ENCODE results near the gene USP17L10. TPM values are rescaled to one million over a fixed set of nuclear protein-coding genes. Genes with fewer than 3 reads are reported as not detected.
"Not testable (repeated sequence)": the region's sequence is repeated elsewhere in the genome, so short reads cannot be mapped to it uniquely, and the experiment has no call there.

Gene USP17L10
- total RNA-seq (2021) (not detected in 2 replicates), Bru-seq, nascent RNA (not detected), BruChase-seq, experiment 1, labeled RNA remaining after a 2-hour chase (not detected), BruChase-seq, experiment 2, labeled RNA remaining after a 6-hour chase (not detected)
- long read RNA-seq = 0 reads

DNA sequence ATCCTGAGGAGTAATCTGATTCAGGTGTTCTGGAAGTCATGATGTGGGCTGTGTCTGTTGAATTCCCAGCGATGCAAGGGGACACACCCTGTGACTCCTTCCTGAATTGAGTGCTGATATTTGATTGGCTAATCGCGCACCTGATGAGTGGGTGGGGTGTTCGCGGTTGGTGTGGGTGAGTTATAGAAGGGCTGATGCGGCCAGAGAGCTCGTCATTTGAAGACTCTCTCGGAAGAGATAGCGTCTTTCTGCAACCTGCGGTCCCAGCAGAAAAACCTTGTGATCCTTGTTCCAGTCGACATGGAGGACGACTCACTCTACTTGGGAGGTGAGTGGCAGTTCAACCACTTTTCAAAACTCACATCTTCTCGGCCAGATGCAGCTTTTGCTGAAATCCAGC is at the start of gene USP17L10:
USP17L10 (plus strand) TSS at position 301 of the 400 bp plus-strand sequence; CDS start at position 301, 0 bp downstream.
- intact Hi-C loops (cut with micrococcal nuclease; ENCODE audit: unreplicated experiment); H3K4me1 ChIP-seq (ENCODE audit: insufficient read depth, low read length, poor library complexity, severe bottlenecking); CTCF ChIA-PET; DNase-seq (ENCODE audit: low spot score); H3K27me3 ChIP-seq (replicated peaks; ENCODE audit: insufficient read depth, low read depth, low read length, poor library complexity); H3K9me3 ChIP-seq (ENCODE audit: low read depth, low read length, poor library complexity, severe bottlenecking); POLR2A ChIA-PET (ENCODE audit: low non-redundant PET); H3K27ac ChIP-seq (ENCODE audit: low read depth, low read length, poor library complexity, severe bottlenecking); H3K4me3 ChIP-seq (ENCODE audit: low read depth, low read length, poor library complexity, severe bottlenecking); BruUV-seq (replicated peaks); H3K36me3 ChIP-seq (ENCODE audit: insufficient read depth, low read length, poor library complexity, severe bottlenecking): not testable (repeated sequence)

- H3K27ac ChIP-seq (ENCODE audit: low read depth, low read length, poor library complexity, severe bottlenecking); H3K4me1 ChIP-seq (ENCODE audit: insufficient read depth, low read length, poor library complexity, severe bottlenecking); DNase-seq (ENCODE audit: low spot score); POLR2A ChIA-PET (ENCODE audit: low non-redundant PET); intact Hi-C loops (cut with micrococcal nuclease; ENCODE audit: unreplicated experiment); H3K27me3 ChIP-seq (replicated peaks; ENCODE audit: insufficient read depth, low read depth, low read length, poor library complexity); H3K4me3 ChIP-seq (ENCODE audit: low read depth, low read length, poor library complexity, severe bottlenecking); H3K9me3 ChIP-seq (ENCODE audit: low read depth, low read length, poor library complexity, severe bottlenecking); BruUV-seq (replicated peaks); CTCF ChIA-PET; H3K36me3 ChIP-seq (ENCODE audit: insufficient read depth, low read length, poor library complexity, severe bottlenecking): not testable (repeated sequence)
These were observed 44.5 kb upstream of the USP17L10 start for GRCh38 chr4:9165990-9166389.

DNA sequence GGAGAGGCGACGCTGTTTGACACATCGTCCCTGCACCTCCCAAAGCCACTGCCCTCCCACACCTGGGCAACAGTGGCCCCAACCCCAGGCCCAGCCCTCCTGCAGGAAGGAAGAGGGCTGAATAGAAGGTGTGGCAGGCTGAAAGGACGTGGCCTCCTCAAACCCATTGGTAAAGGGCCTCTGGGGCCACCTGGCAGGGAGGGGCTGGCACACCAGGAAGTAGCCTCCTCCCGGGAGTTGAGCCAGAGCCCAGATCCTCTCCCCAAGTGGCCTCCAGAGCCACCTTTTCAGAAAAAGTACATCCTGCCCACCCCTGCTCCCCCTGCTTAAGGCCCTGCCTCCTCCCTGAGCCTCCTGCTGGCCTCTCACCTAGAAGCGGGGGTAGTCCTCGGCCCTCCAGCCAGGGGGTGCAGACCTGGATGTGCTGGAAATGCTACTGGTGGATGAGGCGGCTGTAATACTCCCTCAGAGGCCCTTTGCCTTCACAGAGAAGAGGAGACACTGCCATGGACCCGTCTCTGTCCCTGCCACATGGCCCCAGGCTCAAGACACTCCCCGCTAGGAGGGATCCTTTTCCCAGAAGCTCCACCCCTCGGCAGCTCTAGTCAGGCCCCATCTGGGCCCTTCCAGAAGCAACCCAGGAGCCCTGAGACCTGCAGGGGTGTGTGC is 40.5 kb upstream of the USP17L10 start, which contains the start of gene FAM90A26:
FAM90A26 (plus strand) TSS at position 619 of the 669 bp plus-strand sequence. CDS start 2,764 bp downstream, outside the sequence.
- DNase-seq (ENCODE audit: low spot score); POLR2A ChIA-PET (ENCODE audit: low non-redundant PET); H3K36me3 ChIP-seq (ENCODE audit: insufficient read depth, low read length, poor library complexity, severe bottlenecking); H3K27me3 ChIP-seq (replicated peaks; ENCODE audit: insufficient read depth, low read depth, low read length, poor library complexity); BruUV-seq (replicated peaks); H3K27ac ChIP-seq (ENCODE audit: low read depth, low read length, poor library complexity, severe bottlenecking); H3K9me3 ChIP-seq (ENCODE audit: low read depth, low read length, poor library complexity, severe bottlenecking); intact Hi-C loops (cut with micrococcal nuclease; ENCODE audit: unreplicated experiment); H3K4me1 ChIP-seq (ENCODE audit: insufficient read depth, low read length, poor library complexity, severe bottlenecking); CTCF ChIA-PET; H3K4me3 ChIP-seq (ENCODE audit: low read depth, low read length, poor library complexity, severe bottlenecking): not testable (repeated sequence)

- intact Hi-C loops (cut with micrococcal nuclease; ENCODE audit: unreplicated experiment); H3K27ac ChIP-seq (ENCODE audit: low read depth, low read length, poor library complexity, severe bottlenecking); H3K27me3 ChIP-seq (replicated peaks; ENCODE audit: insufficient read depth, low read depth, low read length, poor library complexity); CTCF ChIA-PET; POLR2A ChIA-PET (ENCODE audit: low non-redundant PET); DNase-seq (ENCODE audit: low spot score); H3K4me1 ChIP-seq (ENCODE audit: insufficient read depth, low read length, poor library complexity, severe bottlenecking); BruUV-seq (replicated peaks); H3K36me3 ChIP-seq (ENCODE audit: insufficient read depth, low read length, poor library complexity, severe bottlenecking); H3K4me3 ChIP-seq (ENCODE audit: low read depth, low read length, poor library complexity, severe bottlenecking); H3K9me3 ChIP-seq (ENCODE audit: low read depth, low read length, poor library complexity, severe bottlenecking): not testable (repeated sequence)
These were observed 4.2 kb downstream of the USP17L10 start for GRCh38 chr4:9214701-9215100.

DNA sequence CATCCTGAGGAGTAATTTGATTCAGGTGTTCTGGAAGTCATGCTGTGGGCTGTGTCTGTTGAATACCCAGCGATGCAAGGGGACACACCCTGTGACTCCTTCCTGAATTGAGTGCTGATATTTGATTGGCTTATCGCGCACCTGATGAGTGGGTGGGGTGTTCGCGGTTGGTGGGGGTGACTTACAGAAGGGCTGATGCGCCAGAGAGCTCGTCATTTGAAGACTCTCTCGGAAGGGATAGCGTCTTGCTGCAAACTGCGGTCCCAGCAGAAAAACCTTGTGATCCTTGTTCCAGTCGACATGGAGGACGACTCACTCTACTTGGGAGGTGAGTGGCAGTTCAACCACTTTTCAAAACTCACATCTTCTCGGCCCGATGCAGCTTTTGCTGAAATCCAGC is 4.6 kb downstream of the USP17L10 start, which contains the start of gene USP17L11:
USP17L11 (plus strand) TSS at position 301 of the 400 bp plus-strand sequence; CDS start at position 301, 0 bp downstream.
- H3K27ac ChIP-seq (ENCODE audit: low read depth, low read length, poor library complexity, severe bottlenecking); CTCF ChIA-PET; H3K27me3 ChIP-seq (replicated peaks; ENCODE audit: insufficient read depth, low read depth, low read length, poor library complexity); BruUV-seq (replicated peaks); DNase-seq (ENCODE audit: low spot score); H3K4me3 ChIP-seq (ENCODE audit: low read depth, low read length, poor library complexity, severe bottlenecking); intact Hi-C loops (cut with micrococcal nuclease; ENCODE audit: unreplicated experiment); H3K9me3 ChIP-seq (ENCODE audit: low read depth, low read length, poor library complexity, severe bottlenecking); H3K4me1 ChIP-seq (ENCODE audit: insufficient read depth, low read length, poor library complexity, severe bottlenecking); H3K36me3 ChIP-seq (ENCODE audit: insufficient read depth, low read length, poor library complexity, severe bottlenecking); POLR2A ChIA-PET (ENCODE audit: low non-redundant PET): not testable (repeated sequence)

- intact Hi-C loops (cut with micrococcal nuclease; ENCODE audit: unreplicated experiment); POLR2A ChIA-PET (ENCODE audit: low non-redundant PET): not testable (repeated sequence)
These were observed 9.4 kb downstream of the USP17L10 start, which contains the start of gene USP17L12 for GRCh38 chr4:9219852-9220251. Gene USP17L12, plus strand, starts transcription at chr4:9220152. Its CDS starts 0 bp downstream, at chr4:9220152.

DNA sequence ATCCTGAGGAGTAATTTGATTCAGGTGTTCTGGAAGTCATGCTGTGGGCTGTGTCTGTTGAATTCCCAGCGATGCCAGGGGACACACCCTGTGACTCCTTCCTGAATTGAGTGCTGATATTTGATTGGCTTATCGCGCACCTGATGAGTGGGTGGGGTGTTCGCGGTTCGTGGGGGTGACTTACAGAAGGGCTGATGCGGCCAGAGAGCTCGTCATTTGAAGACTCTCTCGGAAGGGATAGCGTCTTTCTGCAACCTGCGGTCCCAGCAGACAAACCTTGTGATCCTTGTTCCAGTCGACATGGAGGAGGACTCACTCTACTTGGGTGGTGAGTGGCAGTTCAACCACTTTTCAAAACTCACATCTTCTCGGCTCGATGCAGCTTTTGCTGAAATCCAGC is 14.1 kb downstream of the USP17L10 start, which contains the start of gene USP17L13:
USP17L13 (plus strand) TSS at position 301 of the 400 bp plus-strand sequence; CDS start at position 301, 0 bp downstream.
- H3K9me3 ChIP-seq (ENCODE audit: low read depth, low read length, poor library complexity, severe bottlenecking); CTCF ChIA-PET; POLR2A ChIA-PET (ENCODE audit: low non-redundant PET); H3K4me1 ChIP-seq (ENCODE audit: insufficient read depth, low read length, poor library complexity, severe bottlenecking); H3K36me3 ChIP-seq (ENCODE audit: insufficient read depth, low read length, poor library complexity, severe bottlenecking); H3K4me3 ChIP-seq (ENCODE audit: low read depth, low read length, poor library complexity, severe bottlenecking); H3K27ac ChIP-seq (ENCODE audit: low read depth, low read length, poor library complexity, severe bottlenecking); intact Hi-C loops (cut with micrococcal nuclease; ENCODE audit: unreplicated experiment); DNase-seq (ENCODE audit: low spot score); BruUV-seq (replicated peaks); H3K27me3 ChIP-seq (replicated peaks; ENCODE audit: insufficient read depth, low read depth, low read length, poor library complexity): not testable (repeated sequence)

More at GRCh38 chr4:9219852-9220251, 9.4 kb downstream of the USP17L10 start, which contains the start of gene USP17L12:
- H3K9me3 ChIP-seq (ENCODE audit: low read depth, low read length, poor library complexity, severe bottlenecking); DNase-seq (ENCODE audit: low spot score); H3K27ac ChIP-seq (ENCODE audit: low read depth, low read length, poor library complexity, severe bottlenecking); H3K4me3 ChIP-seq (ENCODE audit: low read depth, low read length, poor library complexity, severe bottlenecking); H3K27me3 ChIP-seq (replicated peaks; ENCODE audit: insufficient read depth, low read depth, low read length, poor library complexity); CTCF ChIA-PET; BruUV-seq (replicated peaks); H3K36me3 ChIP-seq (ENCODE audit: insufficient read depth, low read length, poor library complexity, severe bottlenecking); H3K4me1 ChIP-seq (ENCODE audit: insufficient read depth, low read length, poor library complexity, severe bottlenecking): not testable (repeated sequence)

Data from A673 (cell line).